ENCODE measurements around the gene SH3RF2. TPM values are rescaled to one million over a fixed set of nuclear protein-coding genes. Genes with fewer than 3 reads are reported as not detected.

SH3RF2 gene
- total and polyA plus RNA-seq, 9 of the 15 experiments (the other 6 are each of a cell fraction or from before 2014, with no cell fraction given): 0.05 TPM; not detected in 8

DNA sequence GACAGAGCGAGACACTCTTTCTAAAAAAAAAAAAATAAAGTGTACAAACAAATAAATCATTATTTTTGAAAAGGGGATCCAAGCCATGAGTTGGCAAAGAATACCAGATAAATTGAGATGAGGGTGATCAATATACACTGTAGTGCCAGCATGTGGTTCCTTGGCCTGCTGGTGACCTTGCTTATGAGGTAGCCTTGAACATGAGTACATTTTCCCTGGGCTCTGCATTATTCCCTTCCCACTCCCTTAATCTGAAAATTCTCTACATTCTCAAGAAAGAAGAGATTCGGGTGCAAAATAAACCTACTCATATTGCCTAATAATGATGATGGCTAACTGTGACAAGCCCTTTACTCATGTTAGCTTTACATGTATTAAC is 33.3 kb downstream of the SH3RF2 start (continued):
- TF ChIP-seq, protein P1, sequence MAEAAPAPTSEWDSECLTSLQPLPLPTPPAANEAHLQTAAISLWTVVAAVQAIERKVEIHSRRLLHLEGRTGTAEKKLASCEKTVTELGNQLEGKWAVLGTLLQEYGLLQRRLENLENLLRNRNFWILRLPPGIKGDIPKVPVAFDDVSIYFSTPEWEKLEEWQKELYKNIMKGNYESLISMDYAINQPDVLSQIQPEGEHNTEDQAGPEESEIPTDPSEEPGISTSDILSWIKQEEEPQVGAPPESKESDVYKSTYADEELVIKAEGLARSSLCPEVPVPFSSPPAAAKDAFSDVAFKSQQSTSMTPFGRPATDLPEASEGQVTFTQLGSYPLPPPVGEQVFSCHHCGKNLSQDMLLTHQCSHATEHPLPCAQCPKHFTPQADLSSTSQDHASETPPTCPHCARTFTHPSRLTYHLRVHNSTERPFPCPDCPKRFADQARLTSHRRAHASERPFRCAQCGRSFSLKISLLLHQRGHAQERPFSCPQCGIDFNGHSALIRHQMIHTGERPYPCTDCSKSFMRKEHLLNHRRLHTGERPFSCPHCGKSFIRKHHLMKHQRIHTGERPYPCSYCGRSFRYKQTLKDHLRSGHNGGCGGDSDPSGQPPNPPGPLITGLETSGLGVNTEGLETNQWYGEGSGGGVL (CRISPR knock-in tag; IDR thresholded peaks at IDR 0.05): no peak
- TF ChIP-seq, protein P2, sequence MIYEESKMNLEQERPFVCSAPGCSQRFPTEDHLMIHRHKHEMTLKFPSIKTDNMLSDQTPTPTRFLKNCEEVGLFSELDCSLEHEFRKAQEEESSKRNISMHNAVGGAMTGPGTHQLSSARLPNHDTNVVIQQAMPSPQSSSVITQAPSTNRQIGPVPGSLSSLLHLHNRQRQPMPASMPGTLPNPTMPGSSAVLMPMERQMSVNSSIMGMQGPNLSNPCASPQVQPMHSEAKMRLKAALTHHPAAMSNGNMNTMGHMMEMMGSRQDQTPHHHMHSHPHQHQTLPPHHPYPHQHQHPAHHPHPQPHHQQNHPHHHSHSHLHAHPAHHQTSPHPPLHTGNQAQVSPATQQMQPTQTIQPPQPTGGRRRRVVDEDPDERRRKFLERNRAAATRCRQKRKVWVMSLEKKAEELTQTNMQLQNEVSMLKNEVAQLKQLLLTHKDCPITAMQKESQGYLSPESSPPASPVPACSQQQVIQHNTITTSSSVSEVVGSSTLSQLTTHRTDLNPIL (CRISPR knock-in tag; IDR thresholded peaks at IDR 0.05): no peak
- no peak for TF ChIP-seq SAP30 (IDR thresholded peaks at IDR 0.05; ENCODE audit: borderline replicate concordance, insufficient read depth, low read depth, low read length, poor library complexity, severe bottlenecking)
- TF ChIP-seq POLR2AphosphoS5 (IDR thresholded peaks at IDR 0.05; ENCODE audit: control insufficient read depth, insufficient read depth, low read depth, low read length): no peak
- TF ChIP-seq, protein P3, sequence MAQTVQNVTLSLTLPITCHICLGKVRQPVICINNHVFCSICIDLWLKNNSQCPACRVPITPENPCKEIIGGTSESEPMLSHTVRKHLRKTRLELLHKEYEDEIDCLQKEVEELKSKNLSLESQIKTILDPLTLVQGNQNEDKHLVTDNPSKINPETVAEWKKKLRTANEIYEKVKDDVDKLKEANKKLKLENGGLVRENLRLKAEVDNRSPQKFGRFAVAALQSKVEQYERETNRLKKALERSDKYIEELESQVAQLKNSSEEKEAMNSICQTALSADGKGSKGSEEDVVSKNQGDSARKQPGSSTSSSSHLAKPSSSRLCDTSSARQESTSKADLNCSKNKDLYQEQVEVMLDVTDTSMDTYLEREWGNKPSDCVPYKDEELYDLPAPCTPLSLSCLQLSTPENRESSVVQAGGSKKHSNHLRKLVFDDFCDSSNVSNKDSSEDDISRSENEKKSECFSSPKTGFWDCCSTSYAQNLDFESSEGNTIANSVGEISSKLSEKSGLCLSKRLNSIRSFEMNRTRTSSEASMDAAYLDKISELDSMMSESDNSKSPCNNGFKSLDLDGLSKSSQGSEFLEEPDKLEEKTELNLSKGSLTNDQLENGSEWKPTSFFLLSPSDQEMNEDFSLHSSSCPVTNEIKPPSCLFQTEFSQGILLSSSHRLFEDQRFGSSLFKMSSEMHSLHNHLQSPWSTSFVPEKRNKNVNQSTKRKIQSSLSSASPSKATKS (CRISPR knock-in tag; IDR thresholded peaks at IDR 0.05): no peak

Measured in K562 (cell line).